HG02973 (cell line): ENCODE results near the gene CERT1.
A peak's percentile ranks its signal among the peaks of the same experiment; 100 is the strongest.
"Not testable (repeated sequence)": the region's sequence is repeated elsewhere in the genome, so short reads cannot be mapped to it uniquely, and the experiment has no call there.

ENCODE experiments used
- ATAC-seq: cut with Tn5 transposase; IDR thresholded peaks from one replicate; pipeline ENCODE4 v1.9.1; 2021; ENCODE audit warnings: moderate library complexity; ENCODE audit not compliant: unreplicated experiment

Gene CERT1

GRCh38 chr5:75524071-75524470 lies 12.6 kb upstream of the CERT1 start:
- ATAC-seq, result peak; percentile 91

GRCh38 chr5:75523275-75523674 lies 11.8 kb upstream of the CERT1 start:
- ATAC-seq, result no peak

- ATAC-seq, result no peak
Observed at GRCh38 chr5:75522542-75522941, 11.1 kb upstream of the CERT1 start.

- ATAC-seq, result no peak
Observed at GRCh38 chr5:75522025-75522424, 10.6 kb upstream of the CERT1 start.

- no peak for ATAC-seq
Observed at GRCh38 chr5:75521195-75521594, 9.8 kb upstream of the CERT1 start.

DNA sequence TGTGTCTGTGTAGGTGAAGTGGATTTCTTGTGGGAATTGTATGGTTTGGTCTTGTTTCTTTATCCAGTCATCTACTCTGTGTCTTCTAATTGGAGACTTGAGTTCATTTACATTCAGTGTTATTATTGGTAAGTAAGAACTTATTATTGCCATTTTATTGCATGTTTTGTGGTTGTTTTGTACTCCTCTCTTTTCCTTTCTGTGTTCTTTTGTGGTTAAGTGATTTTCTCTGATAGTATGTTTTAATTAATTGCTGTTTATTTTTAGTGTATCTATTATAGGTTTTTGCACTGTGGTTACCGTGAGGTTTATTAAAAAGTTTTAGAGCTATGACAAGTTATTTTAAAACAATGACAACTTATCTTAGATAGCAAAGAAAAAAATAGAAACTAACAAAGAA lies 8.3 kb upstream of the CERT1 start:
- ATAC-seq, result no peak

- ATAC-seq, result no peak
Observed at GRCh38 chr5:75514323-75514722, 2.9 kb upstream of the CERT1 start.

- ATAC-seq, result no peak
Observed at GRCh38 chr5:75513841-75514240, 2.4 kb upstream of the CERT1 start.

DNA sequence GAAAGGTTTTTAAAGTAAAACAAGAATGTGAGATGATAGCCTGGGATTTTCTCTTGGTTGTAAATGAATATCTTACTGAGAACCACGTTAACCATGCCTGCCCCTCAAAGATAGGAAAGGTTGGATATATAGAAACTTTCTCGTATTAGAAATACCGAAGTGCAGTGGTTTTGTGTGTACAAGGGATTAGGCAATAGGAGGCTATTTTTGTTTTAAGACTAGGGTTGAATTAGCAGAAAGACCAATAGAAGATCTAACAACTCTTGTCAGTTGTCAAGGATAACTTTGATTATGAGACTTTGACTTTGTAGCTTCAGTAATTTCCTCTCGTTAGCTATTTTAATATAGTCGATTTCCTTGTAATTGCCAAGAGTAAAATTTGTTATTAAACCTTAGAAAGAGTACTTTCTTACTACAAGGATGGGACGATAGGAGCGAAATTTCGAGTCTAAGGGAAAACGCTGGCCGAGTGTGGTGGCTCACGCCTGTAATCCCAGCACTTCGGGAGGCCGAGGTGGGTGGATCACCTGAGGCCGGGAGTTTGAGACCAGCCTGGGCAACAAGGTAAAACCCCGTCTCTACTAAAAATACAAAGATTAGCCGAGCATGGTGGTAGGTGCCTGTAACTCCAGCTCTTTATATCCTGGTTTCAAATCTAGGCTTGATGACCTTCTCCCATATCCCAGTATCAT lies 1.1 kb upstream of the CERT1 start:
- ATAC-seq, result no peak

DNA sequence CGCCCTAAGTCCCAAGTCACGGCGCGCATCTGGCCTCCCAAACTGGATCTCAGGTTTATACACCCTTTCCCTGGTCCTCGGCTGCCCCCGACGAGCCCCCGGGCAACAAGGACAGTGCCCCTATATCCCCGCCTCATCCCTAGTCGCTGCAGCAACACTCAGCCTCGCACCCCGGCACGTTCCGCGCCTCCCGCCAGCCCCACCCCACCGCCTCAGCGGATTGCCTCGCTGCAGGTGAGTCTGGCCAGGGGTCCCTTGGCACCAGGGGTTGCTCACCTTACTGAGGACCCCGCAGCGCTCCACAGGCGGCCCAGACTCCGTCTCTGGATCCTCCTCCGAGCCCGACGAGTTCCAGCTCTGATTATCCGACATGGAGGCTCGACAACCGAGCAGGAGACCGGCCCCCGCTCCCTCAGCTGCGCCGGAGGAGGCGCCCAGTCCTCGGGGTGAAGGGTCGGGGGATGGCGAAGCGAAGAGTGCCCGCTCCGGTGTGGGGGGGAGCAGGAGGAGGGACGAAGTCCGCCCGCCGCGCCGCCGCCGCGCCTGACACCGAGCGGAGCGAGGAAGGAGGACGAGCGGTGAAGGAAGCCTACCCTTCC lies 494 bp downstream of the CERT1 start:
- peak; percentile 26 for ATAC-seq

DNA sequence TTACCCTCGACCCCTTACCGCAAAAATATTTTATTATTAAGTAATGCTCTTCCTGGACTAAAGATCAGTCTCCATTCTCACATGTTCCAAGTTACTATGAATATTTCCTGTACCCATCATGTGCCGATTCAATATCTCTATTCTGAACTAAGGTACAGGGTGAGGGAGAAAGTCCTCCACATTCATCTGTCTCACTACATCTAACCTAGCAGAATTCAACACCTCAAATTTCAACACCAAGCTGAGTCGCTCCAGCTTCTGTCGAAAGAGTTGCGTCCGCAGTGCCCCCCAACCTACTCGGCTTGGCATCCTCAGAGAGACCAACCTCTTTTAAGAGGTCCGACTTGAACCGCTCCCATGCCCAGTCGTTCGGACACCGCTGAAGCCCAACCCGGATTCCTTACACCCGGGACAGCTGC lies 1.0 kb downstream of the CERT1 start:
- ATAC-seq, result peak; percentile 3

DNA sequence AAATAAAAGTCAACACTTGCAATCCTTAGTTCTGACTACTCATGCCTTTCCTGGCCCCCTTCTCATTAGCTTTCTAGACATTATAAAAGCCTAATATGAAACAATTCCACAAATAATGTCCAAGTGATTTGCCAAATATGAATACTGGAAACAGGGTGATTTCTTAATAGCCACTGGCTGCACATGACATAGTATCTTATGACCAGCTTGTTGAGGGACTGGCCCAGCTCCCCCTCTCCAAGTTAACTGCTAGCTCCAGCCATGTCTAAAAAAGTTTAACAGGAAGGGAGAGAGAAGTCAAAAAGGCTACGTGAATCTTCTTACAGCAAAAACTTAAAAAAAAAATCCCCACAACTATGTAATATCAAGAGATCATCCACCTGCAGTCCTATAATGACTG lies 1.5 kb downstream of the CERT1 start:
- no peak for ATAC-seq

GRCh38 chr5:75509546-75509945 lies 1.9 kb downstream of the CERT1 start:
- ATAC-seq, result no peak

DNA sequence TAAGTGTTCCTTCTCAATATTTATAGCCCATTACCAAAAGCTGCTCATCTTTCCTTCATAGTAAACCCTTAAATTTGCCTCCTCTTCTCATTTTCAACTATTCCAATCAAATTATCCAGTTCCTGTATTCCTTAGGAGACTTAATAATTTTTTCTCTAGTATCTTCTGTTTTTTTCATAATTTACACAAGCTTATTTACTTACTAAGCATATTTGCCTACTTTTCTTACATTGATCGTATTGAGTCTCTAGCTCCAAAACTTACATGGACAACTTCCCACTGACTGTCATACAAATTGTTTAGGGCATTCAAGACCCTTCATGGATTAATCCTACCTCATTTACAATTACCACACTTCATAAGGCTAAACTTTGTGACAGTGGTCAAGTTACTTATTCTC lies 3.6 kb downstream of the CERT1 start:
- no peak for ATAC-seq

- ATAC-seq, result not testable (repeated sequence)
Observed at GRCh38 chr5:75505112-75505511, 6.3 kb downstream of the CERT1 start.

- ATAC-seq, result not testable (repeated sequence)
Observed at GRCh38 chr5:75498875-75499274, 12.6 kb downstream of the CERT1 start.

DNA sequence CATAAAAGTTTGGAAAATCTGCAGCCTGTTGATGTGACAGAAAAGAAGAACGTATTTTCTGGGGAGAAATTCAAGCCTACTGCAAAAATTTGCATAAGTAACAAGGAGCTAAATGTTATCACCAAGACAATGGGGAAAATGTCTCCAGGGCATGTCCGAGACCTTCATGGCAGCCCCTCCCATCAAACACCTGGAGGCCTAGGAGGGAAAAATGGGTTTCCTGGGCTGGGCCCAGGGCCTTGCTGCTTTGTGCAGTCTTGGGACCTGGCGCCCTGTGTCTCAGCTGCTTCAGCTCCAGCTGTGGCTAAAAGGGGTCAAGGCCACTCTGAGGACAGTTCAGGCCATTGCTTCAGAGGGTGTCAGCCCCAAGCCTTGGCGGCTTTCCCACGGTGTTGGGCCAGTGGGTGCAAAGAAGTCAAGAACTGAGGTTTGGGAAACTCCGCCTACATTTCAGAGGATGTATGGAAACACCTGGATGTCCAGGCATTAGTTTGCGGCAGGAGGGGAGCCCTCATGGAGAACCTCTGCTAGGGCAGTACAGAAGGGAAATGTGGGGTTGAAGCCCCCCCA lies 13.1 kb downstream of the CERT1 start:
- ATAC-seq, result no peak

DNA sequence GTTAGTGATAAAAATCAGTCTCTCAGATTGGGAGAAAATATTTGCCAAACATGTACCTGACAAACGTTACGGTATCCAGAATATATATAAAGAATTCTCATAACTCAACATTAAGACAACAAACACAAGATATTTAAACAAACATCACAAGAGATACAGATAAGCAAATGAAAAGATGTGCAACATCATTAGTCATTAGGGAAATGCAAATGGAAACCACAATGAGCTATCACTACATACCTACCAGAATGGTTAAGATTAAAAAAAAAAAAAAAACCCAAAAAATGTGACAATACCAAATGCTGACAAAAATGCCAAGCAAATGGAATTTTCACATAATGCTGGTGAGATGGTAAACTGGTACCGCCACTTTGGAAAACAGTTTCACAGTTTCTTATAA lies 15.4 kb downstream of the CERT1 start:
- ATAC-seq, result no peak

- no peak for ATAC-seq
Observed at GRCh38 chr5:75491621-75492020, 19.8 kb downstream of the CERT1 start.

GRCh38 chr5:75489847-75490246 lies 21.6 kb downstream of the CERT1 start:
- not testable (repeated sequence) for ATAC-seq

DNA sequence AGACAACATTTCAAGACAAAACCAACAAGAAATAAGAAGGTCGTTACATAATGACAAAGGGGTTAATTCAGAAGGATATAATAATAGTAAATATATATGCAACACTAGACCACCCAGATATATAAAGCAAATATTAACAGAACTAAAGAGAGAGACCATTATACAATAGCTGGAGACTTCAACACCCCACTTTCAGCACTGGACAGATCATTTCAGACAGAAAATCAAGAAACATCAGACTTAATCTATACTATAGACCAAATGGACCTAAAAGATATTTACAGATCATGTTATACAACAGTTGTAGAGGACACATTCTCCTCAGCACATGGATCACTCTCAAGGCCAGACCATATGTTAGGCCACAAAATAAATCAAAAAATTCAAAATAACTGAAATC lies 26.8 kb downstream of the CERT1 start:
- no peak for ATAC-seq

DNA sequence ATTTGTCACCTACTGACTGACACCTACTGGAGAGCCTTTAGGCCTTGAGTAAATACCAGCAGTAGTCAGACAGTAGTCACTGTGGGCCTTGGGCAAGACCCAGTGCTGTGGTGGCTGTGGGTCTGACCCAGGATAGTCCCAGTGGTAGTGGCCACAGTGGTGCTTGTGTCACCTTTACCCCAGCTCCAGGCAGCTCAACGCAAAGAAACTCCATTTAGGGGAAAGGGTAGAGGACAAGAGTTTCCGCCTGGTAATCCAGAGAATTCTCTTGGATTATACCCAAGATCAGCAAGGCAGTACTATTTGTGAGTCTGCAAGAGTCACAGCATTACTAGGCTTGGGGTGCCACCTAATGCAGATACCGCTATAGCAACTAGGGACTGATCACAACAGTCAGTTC lies 28.9 kb downstream of the CERT1 start:
- ATAC-seq, result no peak

DNA sequence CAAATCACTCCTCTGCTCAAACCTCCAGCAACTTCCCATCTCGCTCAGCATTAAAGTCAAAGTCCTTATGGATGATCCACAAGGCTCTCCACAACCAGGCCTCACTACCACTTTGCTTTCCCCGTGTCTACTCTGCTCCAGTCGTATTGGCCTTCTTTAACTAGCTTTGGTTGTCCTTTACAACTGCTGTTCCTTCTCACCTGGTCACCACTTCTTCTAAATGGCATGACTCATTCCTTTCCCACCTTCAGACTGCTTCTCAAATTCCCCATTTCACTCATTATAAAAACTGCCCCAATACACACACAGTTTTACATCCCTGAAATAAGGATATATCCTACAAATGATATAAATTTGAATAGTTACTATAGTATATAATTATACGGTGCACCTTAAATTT lies 30.4 kb downstream of the CERT1 start:
- no peak for ATAC-seq
